Ammon's horn (tissue), 1 donor: ENCODE measurements around the gene ELANE.
A peak's percentile ranks its signal among the peaks of the same experiment; 100 is the strongest.
"Not testable (repeated sequence)": the region's sequence is repeated elsewhere in the genome, so short reads cannot be mapped to it uniquely, and the experiment has no call there.

ENCODE experiments used
- DNase-seq: peaks from one replicate; pipeline ENCODE4 v3.0.0-alpha.2; 2016; ENCODE audit warnings: low spot score

The ELANE gene

GRCh38 chr19:879711-880438, 27.8 kb downstream of the ELANE start:
- DNase-seq = no peak

GRCh38 chr19:881385-882071, 29.4 kb downstream of the ELANE start:
- no peak for DNase-seq

DNA sequence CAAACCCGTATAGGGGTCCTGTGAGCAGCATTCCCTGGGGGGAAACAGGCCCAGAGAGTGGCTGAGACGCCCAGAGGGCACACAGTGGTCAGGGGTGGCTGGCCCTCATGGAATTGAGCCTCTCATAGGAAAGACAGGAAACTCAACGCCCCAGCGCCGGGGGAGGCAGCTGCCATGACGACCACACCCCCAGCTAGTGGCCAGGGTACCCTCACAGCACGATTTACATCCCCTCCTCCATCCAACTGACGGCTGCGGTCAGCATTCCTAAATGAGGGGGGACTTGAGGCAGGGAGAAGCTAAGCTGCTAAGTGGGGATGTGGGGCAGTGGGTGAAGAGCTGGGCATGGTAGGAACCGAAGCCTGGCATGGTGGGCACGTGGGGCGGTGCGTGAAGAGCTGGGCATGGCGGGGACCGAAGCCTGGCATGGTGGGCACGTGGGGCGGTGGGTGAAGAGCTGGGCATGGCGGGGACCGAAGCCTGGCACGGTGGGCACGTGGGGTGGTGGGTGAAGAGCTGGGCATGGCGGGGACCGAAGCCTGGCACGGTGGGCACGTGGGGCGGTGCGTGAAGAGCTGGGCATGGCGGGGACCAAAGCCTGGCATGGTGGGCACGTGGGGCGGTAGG, 30.9 kb downstream of the ELANE start:
- no peak for DNase-seq

DNA sequence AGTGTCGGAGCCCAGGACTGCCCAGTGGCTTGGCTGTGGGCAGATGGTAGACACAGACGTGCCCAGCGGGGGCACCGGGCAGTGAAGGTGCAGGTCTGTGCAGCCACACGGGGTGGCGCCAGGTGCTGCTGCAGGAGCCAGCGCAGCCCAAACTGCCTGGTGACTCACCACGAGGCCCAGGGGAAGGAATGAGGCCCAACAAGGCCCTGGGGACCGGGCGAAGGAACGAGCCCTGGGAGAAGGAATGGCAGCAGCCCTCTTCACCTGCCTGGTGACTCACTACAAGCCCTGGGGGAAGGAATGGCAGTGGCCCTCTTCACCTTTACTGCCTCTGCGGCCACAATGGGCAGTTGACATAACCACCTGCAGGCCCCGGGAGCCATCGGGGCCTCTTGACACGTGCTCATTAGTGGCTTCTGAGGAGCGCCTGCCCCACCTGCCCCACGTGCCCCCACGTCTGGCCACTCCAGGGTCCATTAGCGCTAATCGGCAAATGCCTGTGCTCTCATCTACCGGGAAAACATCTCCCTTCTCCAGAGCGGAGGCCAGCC, 31.6 kb downstream of the ELANE start:
- no peak for DNase-seq

- no peak for DNase-seq
Observed at GRCh38 chr19:884420-885211, 32.5 kb downstream of the ELANE start.

DNA sequence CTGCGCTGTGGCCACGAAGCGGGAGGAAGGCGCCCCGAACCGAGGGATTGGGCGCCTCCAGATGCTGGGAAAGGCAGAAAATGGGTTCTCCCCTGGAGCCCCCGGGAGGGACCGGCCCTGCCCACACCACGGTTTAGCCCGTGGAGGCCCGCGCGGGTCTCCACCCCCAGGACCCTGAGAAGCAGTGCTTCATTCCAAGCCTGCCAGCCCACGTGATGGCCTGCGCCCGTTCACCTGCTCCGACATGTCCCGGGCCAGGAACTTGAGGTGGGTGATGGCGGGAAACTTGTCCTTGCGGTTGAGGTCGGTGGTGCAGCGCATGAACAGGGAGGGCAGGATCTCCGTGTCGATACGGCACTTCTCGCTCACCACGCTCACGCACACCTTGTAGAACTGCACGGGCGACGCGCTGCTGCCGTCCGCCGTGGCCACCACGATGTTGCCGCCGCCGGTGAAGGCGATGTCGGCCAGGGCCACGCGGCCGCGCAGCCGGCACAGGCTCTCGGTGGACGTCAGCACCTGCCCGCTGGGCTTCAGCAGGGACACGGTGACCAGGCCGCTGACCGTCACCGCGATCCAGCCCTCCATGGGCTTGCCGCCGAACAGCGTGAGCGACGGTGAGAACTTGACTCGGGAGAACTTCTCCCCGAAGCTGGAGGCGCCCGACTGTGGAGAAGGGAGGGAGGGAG, 33.6 kb downstream of the ELANE start:
- DNase-seq = no peak

DNA sequence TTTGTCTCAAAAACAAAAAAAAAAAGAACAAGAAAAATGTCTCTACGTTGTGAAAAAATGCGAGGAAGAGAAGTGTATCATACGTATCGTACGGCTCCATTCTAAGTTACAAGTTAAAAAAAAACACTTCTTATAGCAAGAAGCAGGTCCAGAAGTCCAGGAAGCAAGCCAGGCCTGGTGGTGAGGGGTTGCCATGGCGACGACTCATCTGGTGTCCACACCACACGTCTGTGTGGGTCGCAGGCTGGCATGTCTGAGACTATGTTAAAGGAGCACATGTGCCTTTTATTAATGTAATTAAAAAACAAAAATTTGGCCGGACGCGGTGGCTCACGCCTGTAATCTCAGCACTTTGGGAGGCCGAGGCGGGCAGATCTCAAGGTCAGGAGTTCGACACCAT, 35.0 kb downstream of the ELANE start:
- no peak for DNase-seq

- DNase-seq = no peak
Observed at GRCh38 chr19:887599-887998, 35.5 kb downstream of the ELANE start.

- DNase-seq = no peak
Observed at GRCh38 chr19:888581-889385, 36.7 kb downstream of the ELANE start.

DNA sequence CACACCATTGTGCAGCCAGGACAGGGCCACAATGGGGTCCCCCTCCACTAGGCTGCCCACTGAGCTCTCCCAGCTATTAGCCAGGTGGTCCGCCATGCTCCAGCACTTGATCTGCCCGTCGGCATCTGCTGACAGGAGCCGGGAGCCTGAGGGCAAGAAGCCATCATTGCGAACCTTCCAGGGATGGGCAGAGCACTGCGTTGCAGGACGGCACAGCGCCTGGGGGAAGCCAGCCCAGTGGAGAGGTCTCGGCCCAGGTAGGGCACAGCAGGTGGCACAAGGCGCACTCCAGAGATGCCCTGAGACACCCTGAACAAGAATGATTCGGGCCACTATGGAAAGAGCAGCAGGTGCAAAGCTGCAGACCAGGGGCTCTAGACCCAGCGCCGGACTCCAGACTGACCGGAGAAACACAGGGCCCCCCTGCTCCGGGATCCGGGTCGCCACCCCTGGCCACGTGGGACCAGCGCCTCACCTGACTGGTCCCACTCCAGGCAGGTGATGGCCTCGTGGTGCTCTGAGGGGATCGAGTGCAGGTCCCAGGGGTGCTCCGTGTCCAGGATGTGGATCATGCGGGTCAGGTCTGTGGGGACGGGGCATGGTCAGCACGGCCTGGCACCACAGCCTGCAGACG, 37.7 kb downstream of the ELANE start:
- DNase-seq = no peak

GRCh38 chr19:890831-891230, 38.7 kb downstream of the ELANE start:
- no peak for DNase-seq

GRCh38 chr19:891421-892200, 39.5 kb downstream of the ELANE start:
- DNase-seq = not testable (repeated sequence)

DNA sequence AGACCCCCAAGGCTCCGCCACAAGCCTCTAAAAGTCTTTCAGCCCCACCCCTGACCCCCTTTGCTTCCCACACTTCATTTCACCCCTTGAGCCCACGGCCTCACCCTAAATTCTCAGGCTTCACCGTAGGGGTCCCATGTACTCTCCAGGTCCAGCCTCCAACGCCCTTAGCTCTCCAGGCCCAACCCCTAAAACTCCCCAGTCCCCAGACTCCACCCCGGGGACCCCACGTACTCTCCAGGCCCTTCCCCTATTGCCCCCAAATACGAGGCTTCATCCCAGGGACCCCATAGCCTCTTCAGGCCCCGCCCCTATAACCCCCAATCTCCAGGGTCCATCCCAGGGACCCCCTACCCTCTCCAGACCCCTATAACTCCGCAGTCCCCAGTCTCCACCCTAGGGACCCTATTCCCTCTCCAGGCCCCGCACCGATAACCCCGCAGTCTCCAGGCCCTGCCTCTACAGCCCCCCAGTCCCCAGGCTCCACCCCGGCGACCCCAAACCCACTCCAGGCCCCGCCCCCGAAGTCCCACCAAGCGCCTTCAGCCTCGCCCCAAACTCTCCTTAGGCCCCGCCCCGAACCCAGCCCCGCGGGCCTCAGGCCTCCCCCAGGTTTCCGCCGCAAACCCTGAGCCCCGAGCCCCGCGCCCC, 40.3 kb downstream of the ELANE start:
- DNase-seq = no peak

DNA sequence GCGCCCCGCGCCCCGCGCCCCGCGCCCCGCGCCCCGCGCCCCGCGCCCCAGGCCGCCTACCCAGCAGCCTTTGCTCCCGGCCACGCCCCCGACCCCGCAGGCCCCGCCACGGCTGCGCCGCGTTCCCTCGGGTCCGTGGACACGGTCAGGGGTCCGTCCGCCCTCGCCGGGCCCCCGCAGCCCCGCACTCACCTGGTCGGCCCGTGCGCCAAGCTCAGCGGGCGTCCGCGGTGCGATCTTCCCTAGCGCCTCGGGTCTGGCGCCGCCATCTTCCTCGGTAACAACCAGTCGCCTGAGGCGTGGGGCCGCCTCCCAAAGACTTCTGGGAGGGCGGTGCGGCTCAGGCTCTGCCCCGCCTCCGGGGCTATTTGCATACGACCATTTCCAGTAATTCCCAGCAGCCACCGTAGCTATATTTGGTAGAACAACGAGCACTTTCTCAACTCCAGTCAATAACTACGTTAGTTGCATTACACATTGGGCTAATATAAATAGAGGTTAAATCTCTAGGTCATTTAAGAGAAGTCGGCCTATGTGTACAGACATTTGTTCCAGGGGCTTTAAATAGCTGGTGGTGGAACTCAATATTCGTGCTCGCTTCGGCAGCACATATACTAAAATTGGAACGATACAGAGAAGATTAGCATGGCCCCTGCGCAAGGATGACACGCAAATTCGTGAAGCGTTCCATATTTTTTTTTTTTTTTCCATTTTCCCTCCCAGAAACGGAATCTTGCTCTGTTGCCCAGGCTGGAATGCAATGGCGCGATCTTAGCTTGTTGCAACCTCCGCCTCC, 41.0 kb downstream of the ELANE start, which contains the start of the genes MED16 and RNU6-9:
Gene MED16 (minus strand): TSS at position 294 of the 796 bp plus-strand sequence. CDS start 2,056 bp downstream, outside the sequence.
Gene RNU6-9 (plus strand): TSS at position 591 of the 796 bp plus-strand sequence.
- DNase-seq = peak; percentile 96

DNA sequence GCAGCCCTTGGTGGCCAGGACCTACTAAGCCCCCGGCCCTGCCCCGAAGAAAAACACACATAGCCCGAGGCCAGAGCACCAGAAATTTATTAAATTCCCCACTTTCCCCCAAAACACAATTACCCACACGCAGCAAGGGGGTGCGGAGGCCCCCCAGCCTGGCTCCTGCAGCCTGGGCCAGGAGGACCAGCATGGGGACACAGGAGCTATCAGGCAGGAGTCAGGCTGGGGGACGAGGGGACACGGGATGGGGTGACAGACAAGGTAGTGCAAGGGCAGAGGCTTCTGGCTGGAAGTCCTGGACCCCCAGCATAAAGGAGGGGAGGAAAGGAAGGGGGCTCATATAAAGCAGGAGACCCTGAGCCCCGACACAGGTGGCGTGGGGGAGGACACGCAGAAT, 44.3 kb downstream of the ELANE start:
- DNase-seq = no peak

DNA sequence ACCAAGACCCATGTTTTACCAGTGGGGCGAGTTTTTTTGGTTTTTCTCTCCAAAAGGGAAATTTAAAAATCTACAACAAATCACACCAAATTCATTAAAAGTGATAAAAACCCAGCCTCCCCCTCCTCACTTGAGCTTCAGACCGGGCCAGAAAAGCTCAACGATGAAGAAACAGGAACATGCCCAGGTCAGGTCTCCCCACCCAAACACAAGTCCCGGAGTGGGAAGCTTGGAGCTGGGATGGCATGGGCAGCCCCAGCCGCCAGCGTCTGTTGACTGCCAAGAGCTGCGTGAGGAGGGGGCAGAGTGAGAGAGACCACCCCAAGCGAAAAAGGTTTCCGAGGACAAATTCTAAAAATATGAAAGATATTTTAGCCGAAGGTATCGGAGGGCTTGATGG, 44.9 kb downstream of the ELANE start:
- no peak for DNase-seq

GRCh38 chr19:897442-898039, 45.4 kb downstream of the ELANE start:
- no peak for DNase-seq
